CD14-positive monocyte (primary cell): ENCODE results near the gene PAN3. TPM values are rescaled to one million over a fixed set of nuclear protein-coding genes. Genes with fewer than 3 reads are reported as not detected.
A peak's percentile ranks its signal among the peaks of the same experiment; 100 is the strongest.

ENCODE experiments used
- DNase-seq, 3 donors: peaks; one replicate each; pipeline ENCODE4 v3.0.0-alpha.2; 2011 to 2022
- H2AFZ ChIP-seq: 2 replicates; pipeline ENCODE4 v1.6.0; 2012; ENCODE audit warnings: mild to moderate bottlenecking, low read depth, low read length, inconsistent platforms; ENCODE audit not compliant: insufficient read depth, poor library complexity, severe bottlenecking
- H3K27ac ChIP-seq, 2 donors: 1 replicate in 1 of 2; 2 replicates in 1 of 2; pipeline ENCODE4 v1.5.1; 2012 to 2013; ENCODE audit warnings: low read length in 2 of 2, control low read depth in 1 of 2, inconsistent platforms in 1 of 2, low read depth in 1 of 2, mild to moderate bottlenecking in 1 of 2
- H3K27me3 ChIP-seq, 2 donors: one replicate each; pipeline versions ENCODE4 v1.6.0 to v1.6.1; 2011 to 2013; ENCODE audit warnings: low read length in 2 of 2; ENCODE audit not compliant: control insufficient read depth in 2 of 2, insufficient read depth in 2 of 2
- H3K36me3 ChIP-seq, 2 donors: replicated peaks in 1 of 2; 1 replicate in 1 of 2; 2 replicates in 1 of 2; pipeline versions ENCODE4 v1.5.1 to v1.6.1; 2012 to 2013; ENCODE audit warnings: low read length in 2 of 2, control low read depth in 1 of 2, inconsistent platforms in 1 of 2, mild to moderate bottlenecking in 1 of 2; ENCODE audit not compliant: insufficient read depth in 2 of 2, control insufficient read depth in 1 of 2
- H3K4me1 ChIP-seq, 2 donors: 1 replicate in 1 of 2; 2 replicates in 1 of 2; pipeline versions ENCODE4 v1.5.1 to v1.6.1; 2012 to 2013; ENCODE audit warnings: low read length in 2 of 2, control low read depth in 1 of 2, inconsistent platforms in 1 of 2, mild to moderate bottlenecking in 1 of 2, moderate library complexity in 1 of 2; ENCODE audit not compliant: insufficient read depth in 2 of 2, control insufficient read depth in 1 of 2
- H3K4me2 ChIP-seq: replicated peaks from 2 replicates; pipeline ENCODE3; 2012; ENCODE audit warnings: low read length, moderate library complexity, mild to moderate bottlenecking; ENCODE audit not compliant: poor library complexity, severe bottlenecking; ENCODE audit errors: extremely low read depth
- H3K4me3 ChIP-seq, 3 experiments: fragments of 200-600 bp in 1 of 3; sonication (generic) in 1 of 3; replicated peaks in 1 of 3; 1 replicate in 2 of 3; 2 replicates in 1 of 3; pipeline ENCODE4 v1.5.1; 2011 to 2013; ENCODE audit warnings: low read length in 3 of 3, mild to moderate bottlenecking in 3 of 3, control low read depth in 2 of 3, low read depth in 2 of 3, inconsistent platforms in 1 of 3, moderate library complexity in 1 of 3
- H3K79me2 ChIP-seq: 2 replicates; pipeline ENCODE4 v1.6.0; 2012; ENCODE audit warnings: mild to moderate bottlenecking, control low read depth, inconsistent platforms, low read length, moderate library complexity; ENCODE audit not compliant: insufficient read depth
- H3K9ac ChIP-seq: 2 replicates; pipeline ENCODE4 v1.6.0; 2017; ENCODE audit warnings: low read length, mild to moderate bottlenecking; ENCODE audit not compliant: insufficient read depth, poor library complexity, severe bottlenecking
- H3K9me3 ChIP-seq, 2 donors: replicated peaks in 1 of 2; 1 replicate in 1 of 2; 2 replicates in 1 of 2; pipeline versions ENCODE4 v1.5.1 to v1.6.1; 2012 to 2013; ENCODE audit warnings: low read length in 2 of 2, control low read depth in 1 of 2; ENCODE audit not compliant: control insufficient read depth in 1 of 2, insufficient read depth in 1 of 2
- H4K20me1 ChIP-seq: 2 replicates; pipeline ENCODE4 v1.6.0; 2012; ENCODE audit warnings: mild to moderate bottlenecking, low read length, control low read depth, moderate library complexity; ENCODE audit not compliant: insufficient read depth
- H3K27ac Mint-ChIP-seq, 7 donors: one replicate each; pipeline ENCODE4 v1.8.0; 2020; ENCODE audit warnings: mild to moderate bottlenecking in 7 of 7, mixed read lengths in 7 of 7, moderate library complexity in 6 of 7, inconsistent platforms in 2 of 7
- H3K27me3 Mint-ChIP-seq, 3 donors: one replicate each; pipeline ENCODE4 v1.8.0; 2021 to 2022; ENCODE audit warnings: low read depth in 3 of 3, mild to moderate bottlenecking in 3 of 3, mixed read lengths in 3 of 3, moderate library complexity in 3 of 3, inconsistent platforms in 1 of 3
- H3K36me3 Mint-ChIP-seq, 2 donors: one replicate each; pipeline ENCODE4 v1.8.0; 2020; ENCODE audit warnings: mixed read lengths in 2 of 2, inconsistent platforms in 1 of 2, mild to moderate bottlenecking in 1 of 2
- H3K4me1 Mint-ChIP-seq: one replicate; pipeline ENCODE4 v1.8.0; 2020; ENCODE audit warnings: mild to moderate bottlenecking, mixed read lengths
- H3K4me3 Mint-ChIP-seq, 2 donors: one replicate each; pipeline ENCODE4 v1.8.0; 2020; ENCODE audit warnings: mild to moderate bottlenecking in 2 of 2, mixed read lengths in 2 of 2, moderate library complexity in 1 of 2
- H3K9me3 Mint-ChIP-seq, 7 donors: one replicate each; pipeline ENCODE4 v1.8.0; 2020 to 2022; ENCODE audit warnings: mixed read lengths in 7 of 7, mild to moderate bottlenecking in 6 of 7, moderate library complexity in 6 of 7, inconsistent platforms in 2 of 7
- WGBS: methylation state at CpG from one replicate; pipeline ENCODE4 v1.1.5; 2013; ENCODE audit warnings: missing lambda C conversion rate; ENCODE audit not compliant: insufficient coverage; 5-methylcytosine and 5-hydroxymethylcytosine counted together
- intact Hi-C, 2 donors: fragments of 100-400 bp; cut with micrococcal nuclease; formaldehyde crosslinking; loops; one replicate each; pipeline versions ENCODE4 v1.15.0 to v1.15.1; 2023
- polyA plus RNA-seq, 3 donors: library from polyadenylated mRNA; depleted of rRNA in 1 of 3; unstranded in 2 of 3; stranded (reverse) in 1 of 3; fragments of 300-500 nt in 2 of 3; fragments of >200 nt in 1 of 3; fragmentation: Illumina TruSeq in 2 of 3; gene quantifications; 1 replicate in 2 of 3; 2 replicates in 1 of 3; pipeline ENCODE4 v1.2.3, GENCODE V29; 2012 to 2021
- TF ChIP-seq, protein P1 (sequence below): fragments of 200-600 bp; IDR thresholded peaks from one replicate; pipeline ENCODE4 v1.8.0; 2022; ENCODE audit warnings: antibody characterized with exemption, mild to moderate bottlenecking

Gene PAN3
- polyA plus RNA-seq, 3 donors: 3.0 to 27.9 (median 3.2) TPM

DNA sequence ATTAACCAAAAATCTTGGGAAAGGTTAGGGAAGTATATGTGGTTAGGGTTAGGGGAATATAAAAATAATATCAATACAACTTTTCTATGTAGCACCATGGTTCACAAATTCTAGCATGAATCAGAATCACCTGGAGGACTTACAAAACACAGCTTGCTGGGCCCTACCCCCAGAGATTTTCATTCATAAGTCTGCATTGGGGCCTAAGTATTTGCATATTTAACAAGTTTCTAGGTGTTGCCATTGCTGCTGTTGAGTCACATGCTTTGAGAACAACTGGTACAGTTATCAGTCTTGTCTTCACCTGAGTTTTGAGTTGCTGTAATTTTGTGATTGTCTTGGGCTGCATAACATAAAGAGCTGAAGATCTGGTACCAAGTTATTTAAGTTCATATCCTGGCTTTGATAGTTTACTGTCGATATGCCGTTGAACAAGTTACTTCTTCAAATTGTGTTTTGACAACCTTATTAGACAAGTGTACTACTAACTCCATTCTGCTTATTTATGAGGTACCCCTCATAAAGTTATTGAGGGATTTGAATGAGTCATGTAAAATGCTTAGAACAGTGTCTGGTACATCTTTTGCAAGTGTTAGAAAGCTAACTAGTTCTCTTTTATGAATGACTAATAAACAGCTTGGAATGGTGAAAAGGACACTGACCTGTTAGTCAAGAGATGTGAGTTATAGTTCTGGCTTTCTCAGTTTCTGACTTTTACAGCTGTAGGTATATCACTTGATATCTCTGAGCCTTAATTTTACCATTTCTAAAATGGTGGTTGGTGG, 132.9 kb downstream of the PAN3 start:
- Mint-ChIP-seq H3K27me3 (no peaks in the 10 kb centered on the region), H3K4me1 (peaks cover 16% of the 10 kb centered on the region), H3K9me3 (peaks cover 0 to 3% (median 0%) of the 10 kb centered on the region in 7 donors), H3K27ac (peak overlapping the region in 3 of 7 donors; percentile 15 to 46 (median 46)), H3K4me3 (no peak overlapping the region), H3K36me3 (peaks cover 65 to 81% of the 10 kb centered on the region in 2 donors)
- Histone ChIP-seq H3K79me2 (peaks cover 10% of the 10 kb centered on the region), H3K4me1 (peaks cover 7 to 15% of the 10 kb centered on the region in 2 donors), H3K27me3 (no peaks in the 10 kb centered on the region), H2AFZ (no peak overlapping the region), H3K4me3 (no peak overlapping the region), H3K4me2 (no peak overlapping the region), H4K20me1 (peaks cover 22% of the 10 kb centered on the region), H3K27ac (no peak overlapping the region), H3K9me3 (no peaks in the 10 kb centered on the region), H3K9ac (no peak overlapping the region), H3K36me3 (peaks cover 68 to 86% of the 10 kb centered on the region in 2 donors)
- no CpG with 5 or more reads among the region's 2 CpGs for whole genome bisulfite sequencing
- DNase-seq: peak in 2 of 3 donors; percentile 9 to 17
- TF ChIP-seq, protein P1, sequence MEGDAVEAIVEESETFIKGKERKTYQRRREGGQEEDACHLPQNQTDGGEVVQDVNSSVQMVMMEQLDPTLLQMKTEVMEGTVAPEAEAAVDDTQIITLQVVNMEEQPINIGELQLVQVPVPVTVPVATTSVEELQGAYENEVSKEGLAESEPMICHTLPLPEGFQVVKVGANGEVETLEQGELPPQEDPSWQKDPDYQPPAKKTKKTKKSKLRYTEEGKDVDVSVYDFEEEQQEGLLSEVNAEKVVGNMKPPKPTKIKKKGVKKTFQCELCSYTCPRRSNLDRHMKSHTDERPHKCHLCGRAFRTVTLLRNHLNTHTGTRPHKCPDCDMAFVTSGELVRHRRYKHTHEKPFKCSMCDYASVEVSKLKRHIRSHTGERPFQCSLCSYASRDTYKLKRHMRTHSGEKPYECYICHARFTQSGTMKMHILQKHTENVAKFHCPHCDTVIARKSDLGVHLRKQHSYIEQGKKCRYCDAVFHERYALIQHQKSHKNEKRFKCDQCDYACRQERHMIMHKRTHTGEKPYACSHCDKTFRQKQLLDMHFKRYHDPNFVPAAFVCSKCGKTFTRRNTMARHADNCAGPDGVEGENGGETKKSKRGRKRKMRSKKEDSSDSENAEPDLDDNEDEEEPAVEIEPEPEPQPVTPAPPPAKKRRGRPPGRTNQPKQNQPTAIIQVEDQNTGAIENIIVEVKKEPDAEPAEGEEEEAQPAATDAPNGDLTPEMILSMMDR: no peak
- intact Hi-C loops: no loop called here

DNA sequence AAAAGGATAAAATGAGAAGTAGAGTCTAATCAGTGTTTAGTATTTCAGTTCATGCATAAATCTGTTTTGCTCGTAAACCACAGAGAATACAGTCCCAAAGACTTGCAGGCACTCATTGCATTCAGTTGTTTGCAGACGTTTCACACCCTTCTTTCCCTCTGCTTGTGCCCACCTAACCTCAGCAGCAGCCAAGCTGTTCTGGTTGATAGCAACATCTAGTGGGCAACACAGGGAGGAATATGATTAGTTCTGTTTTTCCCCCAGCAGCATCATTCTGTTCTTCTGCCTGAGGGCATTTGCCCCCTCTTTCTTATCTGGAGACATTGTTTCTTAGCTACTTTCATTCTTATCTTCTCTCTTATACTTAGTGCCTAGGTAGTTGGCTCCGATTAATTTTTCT, 135.6 kb downstream of the PAN3 start:
- Histone ChIP-seq H3K27ac (peak overlapping the region in 1 of 2 donors; percentile 18), H2AFZ (no peak overlapping the region), H3K4me3 (no peak overlapping the region), H3K27me3 (no peaks in the 10 kb centered on the region), H4K20me1 (peaks cover 20% of the 10 kb centered on the region), H3K4me1 (peaks cover 2 to 7% of the 10 kb centered on the region in 2 donors), H3K36me3 (peaks cover 77 to 95% of the 10 kb centered on the region in 2 donors), H3K79me2 (peaks cover 10% of the 10 kb centered on the region), H3K9me3 (no peaks in the 10 kb centered on the region), H3K9ac (no peak overlapping the region), H3K4me2 (no peak overlapping the region)
- H3K4me1 Mint-ChIP-seq: peaks cover 8% of the 10 kb centered on the region
- H3K27me3 Mint-ChIP-seq: no peaks in the 10 kb centered on the region
- TF ChIP-seq, protein P1: no peak
- no peak for DNase-seq
- peaks cover 68 to 84% of the 10 kb centered on the region in 2 donors for H3K36me3 Mint-ChIP-seq
- intact Hi-C loops: no loop called here
- no peaks in the 10 kb centered on the region for H3K9me3 Mint-ChIP-seq
- peak overlapping the region in 3 of 7 donors; percentile 37 to 54 (median 37) for H3K27ac Mint-ChIP-seq
- no peak overlapping the region for H3K4me3 Mint-ChIP-seq
- no CpG with 5 or more reads among the region's 3 CpGs for WGBS
